Hematopoietic multipotent progenitor cell (in vitro differentiated cells): ENCODE results near the gene CDKL4. TPM values are rescaled to one million over a fixed set of nuclear protein-coding genes. Genes with fewer than 3 reads are reported as not detected.
"Not testable (repeated sequence)": the region's sequence is repeated elsewhere in the genome, so short reads cannot be mapped to it uniquely, and the experiment has no call there.

Source experiments
- DNase-seq, 3 donors: peaks; one replicate each; pipeline ENCODE4 v3.0.0-alpha.2; 2011 to 2015; ENCODE audit warnings: low read depth in 2 of 3, low spot score in 2 of 3
- total RNA-seq: library from RNA; depleted of rRNA; stranded (reverse); fragments of >200 nt; gene quantifications from one replicate; pipeline ENCODE4 v1.2.3, GENCODE V29; 2012

CDKL4 gene
- under 0.01 TPM for total RNA-seq

GRCh38 chr2:39243469-39244123, at the start of gene CDKL4:
CDKL4 (minus strand) TSS chr2:39243970.
- peak in 1 of 3 donors; percentile 32 for DNase-seq

- no peak for DNase-seq
Observed at GRCh38 chr2:39290433-39290832, 46.7 kb upstream of the CDKL4 start.

GRCh38 chr2:39289609-39290008, 45.8 kb upstream of the CDKL4 start:
- DNase-seq = no peak

GRCh38 chr2:39283561-39283960, 39.8 kb upstream of the CDKL4 start:
- no peak for DNase-seq

GRCh38 chr2:39281391-39281790, 37.6 kb upstream of the CDKL4 start:
- no peak for DNase-seq

- DNase-seq = no peak
Observed at GRCh38 chr2:39275016-39275415, 31.2 kb upstream of the CDKL4 start.

GRCh38 chr2:39269941-39270340, 26.2 kb upstream of the CDKL4 start:
- DNase-seq = no peak

GRCh38 chr2:39266916-39267434, 23.2 kb upstream of the CDKL4 start:
- no peak for DNase-seq

- DNase-seq = no peak
Observed at GRCh38 chr2:39266139-39266805, 22.5 kb upstream of the CDKL4 start.

- DNase-seq = no peak
Observed at GRCh38 chr2:39265315-39265714, 21.5 kb upstream of the CDKL4 start.

GRCh38 chr2:39264733-39265132, 21.0 kb upstream of the CDKL4 start:
- no peak for DNase-seq

- no peak for DNase-seq
Observed at GRCh38 chr2:39260087-39260486, 16.3 kb upstream of the CDKL4 start.

GRCh38 chr2:39256040-39256439, 12.3 kb upstream of the CDKL4 start:
- DNase-seq = no peak

- no peak for DNase-seq
Observed at GRCh38 chr2:39252888-39253518, 9.2 kb upstream of the CDKL4 start.

GRCh38 chr2:39247512-39248043, 3.8 kb upstream of the CDKL4 start:
- no peak for DNase-seq

GRCh38 chr2:39246382-39246980, 2.7 kb upstream of the CDKL4 start:
- DNase-seq = no peak

GRCh38 chr2:39244963-39245625, 1.3 kb upstream of the CDKL4 start:
- peak in 2 of 3 donors; percentile 36 to 71 for DNase-seq

- not testable (repeated sequence) for DNase-seq
Observed at GRCh38 chr2:39244241-39244862, 582 bp upstream of the CDKL4 start.

- DNase-seq = no peak
Observed at GRCh38 chr2:39241588-39241987, 2.2 kb downstream of the CDKL4 start.

GRCh38 chr2:39240758-39241157, 3.0 kb downstream of the CDKL4 start:
- DNase-seq = no peak
